Suprapubic skin (tissue), 4 donors: ENCODE data around the gene CRYBG2. TPM values are rescaled to one million over a fixed set of nuclear protein-coding genes. Genes with fewer than 3 reads are reported as not detected.
"Not testable (repeated sequence)": the region's sequence is repeated elsewhere in the genome, so short reads cannot be mapped to it uniquely, and the experiment has no call there.

Experiments
- DNase-seq, 2 donors: peaks; one replicate each; pipeline ENCODE4 v3.0.0-alpha.2; 2019; ENCODE audit warnings: low spot score in 2 of 2
- H3K27ac ChIP-seq: fragments of 200-600 bp; sonication (generic); one replicate; pipeline ENCODE4 v1.5.1; 2019
- H3K27me3 ChIP-seq: fragments of 200-600 bp; sonication (generic); one replicate; pipeline ENCODE4 v1.5.1; 2019
- H3K36me3 ChIP-seq: fragments of 200-600 bp; sonication (generic); one replicate; pipeline ENCODE4 v1.5.1; 2019
- H3K4me1 ChIP-seq: fragments of 200-600 bp; sonication (generic); one replicate; pipeline ENCODE4 v1.5.1; 2019
- H3K4me3 ChIP-seq: fragments of 200-600 bp; sonication (generic); one replicate; pipeline ENCODE4 v1.5.1; 2019; ENCODE audit warnings: mild to moderate bottlenecking
- H3K9me3 ChIP-seq: fragments of 200-600 bp; sonication (generic); one replicate; pipeline ENCODE4 v1.5.1; 2019
- EP300 ChIP-seq: sonication (generic); formaldehyde crosslinking; IDR thresholded peaks from one replicate; pipeline ENCODE4 v1.6.1; 2017; ENCODE audit warnings: antibody characterized with exemption
- POLR2A ChIP-seq, 2 donors: fragments of 450-650 bp; IDR thresholded peaks; one replicate each; pipeline ENCODE4 v1.6.1; 2017; ENCODE audit warnings: antibody characterized with exemption in 2 of 2, mild to moderate bottlenecking in 2 of 2, moderate library complexity in 2 of 2
- POLR2AphosphoS5 ChIP-seq, 3 donors: sonication (generic); formaldehyde crosslinking; IDR thresholded peaks; one replicate each; pipeline ENCODE4 v1.6.1; 2017; ENCODE audit warnings: antibody characterized with exemption in 3 of 3
- WGBS: methylation state at CpG from one replicate; pipeline ENCODE4 v1.1.5; 2018; 5-methylcytosine and 5-hydroxymethylcytosine counted together
- total RNA-seq, 4 donors: library from RNA; depleted of rRNA; stranded (reverse); fragments of >200 nt; gene quantifications; one replicate each; pipeline ENCODE4 v1.1.0, GENCODE V29; 2016
- TF ChIP-seq, protein P1 (sequence below), 2 donors: fragments of 200-600 bp in 1 of 2; fragments of 450-650 bp in 1 of 2; sonication (generic) in 1 of 2; IDR thresholded peaks; one replicate each; pipeline ENCODE4 v1.5.1; 2016 to 2019; ENCODE audit warnings: antibody characterized with exemption in 2 of 2, mild to moderate bottlenecking in 1 of 2, moderate library complexity in 1 of 2

The CRYBG2 gene
- total RNA-seq, 4 donors from 2014 or later: 47.8 to 96.9 (median 62.8) TPM

DNA sequence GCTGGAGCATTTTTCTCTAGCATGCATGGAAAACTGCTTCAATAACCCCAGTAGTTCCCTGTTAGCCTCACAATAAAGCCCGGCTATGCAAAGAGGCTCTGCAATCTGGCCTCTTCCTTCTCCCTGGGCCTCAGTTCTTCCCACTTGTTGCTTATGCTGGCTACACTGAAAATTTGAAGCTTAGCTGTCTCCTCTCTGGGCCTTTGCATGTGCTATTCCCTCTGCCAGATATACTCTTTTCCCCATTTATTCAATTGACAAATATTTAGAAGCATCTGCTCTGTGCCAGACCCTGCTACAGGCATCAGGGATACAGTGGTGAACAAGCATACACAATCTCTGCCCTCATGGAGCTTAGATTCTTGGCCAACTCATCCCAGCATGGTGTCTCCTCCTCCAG lies 15.3 kb downstream of the CRYBG2 start:
- WGBS: 75% methylated on average over 1 of the region's 1 CpG

DNA sequence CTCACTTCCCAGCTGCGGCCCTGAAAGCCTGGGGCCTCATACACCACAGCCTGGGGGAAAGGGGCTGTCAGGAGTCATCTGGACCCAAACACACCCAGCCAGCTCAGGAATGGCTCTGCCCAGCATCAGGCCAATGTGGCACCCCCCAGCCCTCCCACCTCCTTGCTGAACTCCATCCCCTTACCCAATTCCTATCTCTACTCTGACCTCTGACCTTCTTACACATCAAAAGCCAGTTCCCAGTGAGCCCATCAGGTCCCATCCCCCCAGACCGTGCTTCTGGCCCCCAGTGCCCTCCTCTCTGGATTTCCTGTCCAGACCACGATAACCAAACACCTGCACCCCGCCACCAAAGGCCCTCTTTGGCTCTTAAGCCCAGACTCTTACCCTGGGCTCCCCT lies 16.3 kb downstream of the CRYBG2 start:
- peaks cover 21% of the 10 kb centered on the region for H3K4me1 ChIP-seq
- no peaks in the 10 kb centered on the region for H3K9me3 ChIP-seq
- TF ChIP-seq POLR2A (IDR thresholded peaks at IDR 0.05) (no peak), EP300 (no peak), POLR2AphosphoS5 (IDR thresholded peaks at IDR 0.05) (no peak)
- TF ChIP-seq, protein P1, sequence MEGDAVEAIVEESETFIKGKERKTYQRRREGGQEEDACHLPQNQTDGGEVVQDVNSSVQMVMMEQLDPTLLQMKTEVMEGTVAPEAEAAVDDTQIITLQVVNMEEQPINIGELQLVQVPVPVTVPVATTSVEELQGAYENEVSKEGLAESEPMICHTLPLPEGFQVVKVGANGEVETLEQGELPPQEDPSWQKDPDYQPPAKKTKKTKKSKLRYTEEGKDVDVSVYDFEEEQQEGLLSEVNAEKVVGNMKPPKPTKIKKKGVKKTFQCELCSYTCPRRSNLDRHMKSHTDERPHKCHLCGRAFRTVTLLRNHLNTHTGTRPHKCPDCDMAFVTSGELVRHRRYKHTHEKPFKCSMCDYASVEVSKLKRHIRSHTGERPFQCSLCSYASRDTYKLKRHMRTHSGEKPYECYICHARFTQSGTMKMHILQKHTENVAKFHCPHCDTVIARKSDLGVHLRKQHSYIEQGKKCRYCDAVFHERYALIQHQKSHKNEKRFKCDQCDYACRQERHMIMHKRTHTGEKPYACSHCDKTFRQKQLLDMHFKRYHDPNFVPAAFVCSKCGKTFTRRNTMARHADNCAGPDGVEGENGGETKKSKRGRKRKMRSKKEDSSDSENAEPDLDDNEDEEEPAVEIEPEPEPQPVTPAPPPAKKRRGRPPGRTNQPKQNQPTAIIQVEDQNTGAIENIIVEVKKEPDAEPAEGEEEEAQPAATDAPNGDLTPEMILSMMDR (IDR thresholded peaks at IDR 0.05): no peak
- WGBS: 84% methylated on average over 4 of the region's 4 CpGs
- peaks cover 11% of the 10 kb centered on the region for H3K27me3 ChIP-seq
- H3K4me3 ChIP-seq: no peak overlapping the region
- H3K36me3 ChIP-seq: no peaks in the 10 kb centered on the region
- DNase-seq: no peak
- H3K27ac ChIP-seq: no peak overlapping the region

More for the DNA sequence above, 15.3 kb downstream of the CRYBG2 start:
- Histone ChIP-seq H3K36me3 (no peaks in the 10 kb centered on the region), H3K27ac (no peak overlapping the region), H3K27me3 (peaks cover 11% of the 10 kb centered on the region), H3K9me3 (no peaks in the 10 kb centered on the region), H3K4me1 (peaks cover 21% of the 10 kb centered on the region), H3K4me3 (no peak overlapping the region)
- no peak for TF ChIP-seq POLR2A (IDR thresholded peaks at IDR 0.05)
- TF ChIP-seq, protein P1 (IDR thresholded peaks at IDR 0.05): no peak
- no peak for TF ChIP-seq POLR2AphosphoS5 (IDR thresholded peaks at IDR 0.05)
- no peak for TF ChIP-seq EP300
- no peak for DNase-seq

DNA sequence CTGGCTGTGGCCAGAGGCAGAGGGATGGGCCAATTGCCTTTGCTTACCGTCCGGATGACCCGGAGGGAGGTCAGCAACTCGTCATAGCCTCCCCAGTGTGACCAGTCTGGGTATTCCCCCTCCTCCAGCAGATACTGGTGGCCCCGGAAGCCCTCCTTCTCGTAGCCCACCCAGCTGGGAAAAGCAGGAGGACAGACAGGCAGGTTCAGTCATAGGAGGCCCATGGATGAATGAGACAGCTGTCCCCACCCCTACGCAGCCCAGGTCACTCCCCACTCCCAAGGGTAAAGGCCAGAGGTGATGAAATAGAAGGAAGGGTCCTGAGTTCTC lies 16.8 kb downstream of the CRYBG2 start:
- H3K36me3 ChIP-seq: no peaks in the 10 kb centered on the region
- H3K4me3 ChIP-seq: no peak overlapping the region
- 98% methylated on average over 7 of the region's 7 CpGs for WGBS
- no peak for DNase-seq
- no peaks in the 10 kb centered on the region for H3K9me3 ChIP-seq
- H3K27me3 ChIP-seq: peaks cover 11% of the 10 kb centered on the region
- TF ChIP-seq POLR2AphosphoS5 (IDR thresholded peaks at IDR 0.05) (no peak), POLR2A (IDR thresholded peaks at IDR 0.05) (no peak), EP300 (no peak)
- TF ChIP-seq, protein P1 (IDR thresholded peaks at IDR 0.05): no peak
- no peak overlapping the region for H3K27ac ChIP-seq
- peaks cover 21% of the 10 kb centered on the region for H3K4me1 ChIP-seq

DNA sequence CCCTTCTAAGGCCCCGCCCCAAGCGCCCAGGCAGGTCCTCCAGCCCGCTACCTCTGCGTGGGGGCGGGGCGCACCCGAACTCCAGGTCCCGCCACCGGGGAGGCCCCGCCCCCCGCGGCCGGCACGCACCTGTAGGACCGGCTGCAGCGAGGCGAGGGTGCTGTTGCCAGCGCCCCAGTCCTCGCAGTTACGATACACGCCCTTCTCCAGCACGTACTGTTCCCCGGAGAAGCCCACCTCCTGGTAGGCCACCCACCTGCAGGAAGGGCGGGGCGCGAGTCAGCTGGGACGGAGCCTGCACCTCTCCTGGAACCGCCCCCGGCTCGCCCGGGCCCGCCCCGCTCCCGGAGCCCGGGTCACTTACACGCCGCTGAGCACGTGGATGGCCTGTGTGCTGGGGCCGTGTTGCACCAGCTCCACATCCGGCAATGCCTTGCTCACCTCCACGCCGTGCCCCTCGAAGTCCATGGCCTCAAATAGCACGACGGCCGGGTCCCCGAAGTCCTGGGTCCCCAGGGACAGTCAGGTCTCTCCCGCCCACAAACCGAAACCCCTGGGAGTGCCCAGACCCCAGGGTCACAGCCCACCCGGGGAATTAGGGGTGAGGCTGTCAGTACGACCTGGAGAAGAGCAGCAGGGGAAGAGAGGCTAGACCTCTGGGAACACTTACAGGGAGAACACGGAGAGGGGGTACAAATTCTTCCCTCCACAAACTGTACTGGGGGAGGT lies 17.3 kb downstream of the CRYBG2 start:
- 16% methylated on average over 12 of the region's 52 CpGs for WGBS
- Histone ChIP-seq H3K4me3 (peak overlapping the region; percentile 58), H3K27ac (peak overlapping the region; percentile 16), H3K4me1 (peaks cover 21% of the 10 kb centered on the region), H3K27me3 (peaks cover 11% of the 10 kb centered on the region), H3K9me3 (no peaks in the 10 kb centered on the region), H3K36me3 (no peaks in the 10 kb centered on the region)
- TF ChIP-seq POLR2AphosphoS5 (IDR thresholded peaks at IDR 0.05) (peak in 1 of 3 donors; percentile 36), EP300 (no peak)
- peak; percentile 87 to 88 for DNase-seq

DNA sequence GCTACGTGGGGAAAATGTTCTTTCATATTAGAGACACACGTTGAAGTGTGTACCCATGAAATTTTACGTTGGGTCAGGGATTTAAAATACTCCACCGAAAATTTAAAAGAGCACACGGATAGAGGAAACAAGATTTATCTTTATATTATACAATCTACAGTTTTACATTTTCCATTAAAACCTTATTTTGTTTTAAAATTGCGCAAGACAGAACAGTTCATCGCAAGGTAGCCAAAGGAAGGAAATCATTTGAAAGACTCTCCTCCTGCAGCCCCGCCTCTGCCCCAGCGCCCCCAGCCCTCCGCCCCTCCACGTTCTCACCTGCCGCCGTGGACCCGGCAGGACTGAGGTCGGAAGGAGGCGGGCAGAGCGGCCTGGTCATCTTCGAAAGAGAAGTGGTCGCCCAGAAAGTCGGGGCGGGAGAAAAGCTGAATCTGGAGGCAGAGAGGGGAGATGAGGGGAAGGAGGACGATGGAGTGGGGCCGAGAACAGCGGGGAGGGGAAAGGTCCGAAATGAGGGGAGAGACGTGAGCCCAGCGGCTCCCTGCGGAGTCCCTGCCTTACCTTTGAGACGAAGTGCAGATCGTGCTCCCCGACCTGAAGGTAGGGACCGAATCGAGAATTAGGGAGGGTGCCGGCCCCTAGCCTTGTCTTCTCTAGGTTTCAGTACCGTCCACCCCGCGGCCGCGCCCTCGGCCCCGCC lies 18.0 kb downstream of the CRYBG2 start:
- Histone ChIP-seq H3K9me3 (no peaks in the 10 kb centered on the region), H3K36me3 (no peaks in the 10 kb centered on the region), H3K4me1 (peaks cover 21% of the 10 kb centered on the region), H3K4me3 (peak overlapping the region; percentile 58), H3K27ac (no peak overlapping the region), H3K27me3 (peaks cover 15% of the 10 kb centered on the region)
- TF ChIP-seq, protein P1 (IDR thresholded peaks at IDR 0.05): no peak
- TF ChIP-seq POLR2AphosphoS5 (IDR thresholded peaks at IDR 0.05) (no peak), EP300 (no peak), POLR2A (IDR thresholded peaks at IDR 0.05) (no peak)
- 3% methylated on average over 35 of the region's 41 CpGs for WGBS
- DNase-seq: no peak

DNA sequence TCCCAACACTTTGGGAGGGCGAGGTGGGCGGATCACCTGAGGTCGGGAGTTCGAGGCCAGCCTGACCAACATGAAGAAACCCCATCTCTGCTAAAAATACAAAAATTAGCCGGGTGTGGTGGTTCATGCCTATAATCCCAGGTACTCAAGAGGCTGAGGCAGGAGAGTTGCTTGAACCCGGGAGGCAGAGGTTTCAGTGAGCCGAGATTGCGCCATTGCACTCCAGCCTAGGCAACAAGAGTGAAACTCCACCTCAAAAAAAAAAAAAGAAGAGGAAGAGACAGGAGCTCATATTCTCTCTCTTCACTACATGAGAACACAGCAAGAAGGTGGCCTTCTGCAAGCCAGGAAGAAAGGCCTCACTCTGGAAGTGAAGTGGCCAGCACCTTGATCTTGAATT lies 20.6 kb downstream of the CRYBG2 start:
- not testable (repeated sequence) for DNase-seq, H3K4me3 ChIP-seq, H3K27ac ChIP-seq, H3K36me3 ChIP-seq, H3K9me3 ChIP-seq
- peaks cover 21% of the 10 kb centered on the region for H3K4me1 ChIP-seq
- WGBS: 91% methylated on average over 8 of the region's 8 CpGs
- peaks cover 15% of the 10 kb centered on the region for H3K27me3 ChIP-seq
